Measurements from ENCODE around the gene NR3C2. TPM values are rescaled to one million over a fixed set of nuclear protein-coding genes. Genes with fewer than 3 reads are reported as not detected.
A peak's percentile ranks its signal among the peaks of the same experiment; 100 is the strongest.

NR3C2 gene
- total and polyA plus RNA-seq, 8 donors, result 2.0 to 36.4 (median 16.9) TPM

DNA sequence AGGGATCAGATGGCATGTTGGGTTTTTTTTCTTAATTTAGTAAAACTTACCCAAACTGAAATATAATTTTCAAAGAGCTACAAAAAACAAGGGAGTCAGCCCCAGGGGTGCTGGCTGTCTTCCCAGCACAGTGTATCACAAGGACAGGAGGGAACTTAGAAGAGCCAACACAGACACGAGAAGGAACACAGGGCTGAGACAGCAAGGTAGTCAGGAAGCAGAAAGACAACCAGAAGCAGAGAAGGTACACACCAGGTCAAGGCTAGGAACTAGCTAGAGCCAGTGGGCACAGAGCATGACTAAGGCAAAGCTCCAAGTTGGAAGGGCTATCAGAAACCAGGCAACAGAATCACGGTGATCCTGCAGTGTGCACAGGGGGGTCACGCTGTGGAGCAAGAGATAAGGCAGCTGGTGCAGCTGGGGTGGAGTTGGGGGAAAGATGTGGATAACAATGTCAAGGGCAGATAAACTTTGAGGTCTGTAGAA, 168.7 kb downstream of the NR3C2 start:
- Histone ChIP-seq H3K27ac (peak overlapping the region in 3 of 5 donors; percentile 2 to 40 (median 35)), H3K4me3 (no peak overlapping the region), H3K4me1 (peaks cover 0 to 44% (median 21%) of the 10 kb centered on the region in 4 donors), H3K36me3 (no peaks in the 10 kb centered on the region), H3K27me3 (no peaks in the 10 kb centered on the region), H3K9me3 (no peaks in the 10 kb centered on the region)
- 15 to 37% (median 19%) methylated on average over 3 of the region's 3 CpGs for WGBS, 5 donors
- intact Hi-C loops (cut with DNase I; ENCODE audit: low total_unique reads), result no loop called here
- TF ChIP-seq POLR2AphosphoS5 (IDR thresholded peaks at IDR 0.05) (peak; percentile 18 to 60 (median 58)), POLR2A (IDR thresholded peaks at IDR 0.05) (no peak), EP300 (IDR thresholded peaks at IDR 0.05) (no peak)
- DNase-seq, result peak; percentile 57 to 72

DNA sequence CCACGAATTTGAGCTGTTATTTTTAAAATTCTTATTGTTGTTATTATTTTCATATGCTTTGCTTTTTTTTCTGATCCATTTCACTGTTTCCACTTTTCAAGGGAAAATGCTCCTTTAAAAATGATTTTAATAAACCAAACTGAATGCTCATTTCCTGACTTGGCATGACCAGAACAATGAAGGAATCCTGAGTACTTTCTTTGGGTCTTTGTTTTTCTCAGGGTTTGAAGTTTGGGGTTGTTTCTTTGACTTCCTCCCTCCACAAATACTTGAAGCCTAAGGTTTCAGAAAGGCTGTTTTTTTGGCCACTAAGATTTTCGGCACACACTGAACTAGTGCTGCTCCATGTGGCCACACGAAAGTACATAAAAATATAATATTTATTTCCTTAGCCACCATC, 171.0 kb downstream of the NR3C2 start:
- no peaks in the 10 kb centered on the region for H3K27me3 ChIP-seq
- H3K4me1 ChIP-seq, result peaks cover 0 to 44% (median 21%) of the 10 kb centered on the region in 4 donors
- intact Hi-C loops (cut with DNase I; ENCODE audit: low total_unique reads), result no loop called here
- 82 to 89% (median 87%) methylated on average over 3 of the region's 3 CpGs for WGBS, 5 donors
- H3K36me3 ChIP-seq, result no peaks in the 10 kb centered on the region
- H3K4me3 ChIP-seq, result no peak overlapping the region
- TF ChIP-seq POLR2AphosphoS5 (IDR thresholded peaks at IDR 0.05) (no peak), EP300 (IDR thresholded peaks at IDR 0.05) (no peak), POLR2A (IDR thresholded peaks at IDR 0.05) (no peak)
- TF ChIP-seq, protein P1, sequence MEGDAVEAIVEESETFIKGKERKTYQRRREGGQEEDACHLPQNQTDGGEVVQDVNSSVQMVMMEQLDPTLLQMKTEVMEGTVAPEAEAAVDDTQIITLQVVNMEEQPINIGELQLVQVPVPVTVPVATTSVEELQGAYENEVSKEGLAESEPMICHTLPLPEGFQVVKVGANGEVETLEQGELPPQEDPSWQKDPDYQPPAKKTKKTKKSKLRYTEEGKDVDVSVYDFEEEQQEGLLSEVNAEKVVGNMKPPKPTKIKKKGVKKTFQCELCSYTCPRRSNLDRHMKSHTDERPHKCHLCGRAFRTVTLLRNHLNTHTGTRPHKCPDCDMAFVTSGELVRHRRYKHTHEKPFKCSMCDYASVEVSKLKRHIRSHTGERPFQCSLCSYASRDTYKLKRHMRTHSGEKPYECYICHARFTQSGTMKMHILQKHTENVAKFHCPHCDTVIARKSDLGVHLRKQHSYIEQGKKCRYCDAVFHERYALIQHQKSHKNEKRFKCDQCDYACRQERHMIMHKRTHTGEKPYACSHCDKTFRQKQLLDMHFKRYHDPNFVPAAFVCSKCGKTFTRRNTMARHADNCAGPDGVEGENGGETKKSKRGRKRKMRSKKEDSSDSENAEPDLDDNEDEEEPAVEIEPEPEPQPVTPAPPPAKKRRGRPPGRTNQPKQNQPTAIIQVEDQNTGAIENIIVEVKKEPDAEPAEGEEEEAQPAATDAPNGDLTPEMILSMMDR (IDR thresholded peaks at IDR 0.05), result no peak
- DNase-seq, result no peak
- no peak overlapping the region for H3K27ac ChIP-seq
- no peaks in the 10 kb centered on the region for H3K9me3 ChIP-seq

DNA sequence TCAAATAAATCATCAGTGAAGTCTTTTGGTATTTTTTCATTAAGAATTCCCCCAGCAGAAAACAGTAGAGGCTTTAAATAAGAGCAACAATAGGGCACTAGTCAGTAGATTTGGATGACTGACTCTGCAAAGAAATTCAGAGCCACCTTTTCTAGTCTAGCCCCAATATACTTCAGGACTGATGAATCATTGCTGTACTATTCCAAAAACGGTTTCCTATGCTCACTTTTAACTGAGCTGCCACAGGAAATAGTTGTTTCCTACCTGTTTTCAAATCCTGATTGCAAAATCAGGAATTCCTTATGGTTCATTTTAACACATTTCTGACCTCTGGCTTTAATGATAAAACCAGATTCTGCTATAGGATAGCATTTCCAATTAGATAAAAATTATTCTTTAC, 171.6 kb downstream of the NR3C2 start:
- H3K27me3 ChIP-seq, result no peaks in the 10 kb centered on the region
- WGBS, 5 donors, result 13 to 35% (median 32%) methylated on average over 1 of the region's 1 CpG
- TF ChIP-seq POLR2AphosphoS5 (IDR thresholded peaks at IDR 0.05) (no peak), POLR2A (IDR thresholded peaks at IDR 0.05) (no peak), EP300 (IDR thresholded peaks at IDR 0.05) (no peak)
- TF ChIP-seq, protein P1 (IDR thresholded peaks at IDR 0.05), result no peak
- H3K27ac ChIP-seq, result no peak overlapping the region
- no peaks in the 10 kb centered on the region for H3K9me3 ChIP-seq
- intact Hi-C loops (cut with DNase I; ENCODE audit: low total_unique reads), result no loop called here
- DNase-seq, result no peak
- H3K4me3 ChIP-seq, result no peak overlapping the region
- H3K36me3 ChIP-seq, result no peaks in the 10 kb centered on the region
- peaks cover 0 to 43% (median 20%) of the 10 kb centered on the region in 4 donors for H3K4me1 ChIP-seq

DNA sequence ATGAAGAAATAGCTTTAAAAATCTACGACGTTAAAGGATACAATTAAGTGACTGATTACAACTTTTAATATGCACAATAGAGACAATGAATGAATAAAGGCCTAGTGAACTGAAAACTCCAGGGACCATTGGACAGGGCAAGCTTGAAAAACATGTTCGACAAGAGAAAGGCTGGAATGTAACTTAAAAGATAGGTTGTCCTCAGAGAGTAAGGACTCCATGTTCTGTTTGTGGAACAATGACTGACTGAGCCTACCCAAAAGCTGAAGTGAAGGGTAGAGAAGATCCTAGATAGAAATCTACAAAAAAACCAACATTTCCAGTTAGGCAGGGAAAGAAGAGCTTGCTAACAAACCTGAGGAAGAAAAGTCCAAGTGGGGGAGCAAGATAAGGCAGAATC, 173.4 kb downstream of the NR3C2 start:
- no peaks in the 10 kb centered on the region for H3K9me3 ChIP-seq
- WGBS, 5 donors, result 85 to 91% (median 89%) methylated on average over 3 of the region's 3 CpGs
- no peaks in the 10 kb centered on the region for H3K36me3 ChIP-seq
- H3K4me3 ChIP-seq, result no peak overlapping the region
- intact Hi-C loops (cut with DNase I; ENCODE audit: low total_unique reads), result no loop called here
- DNase-seq, result no peak
- TF ChIP-seq, protein P1 (IDR thresholded peaks at IDR 0.05), result no peak
- TF ChIP-seq EP300 (IDR thresholded peaks at IDR 0.05), result no peak
- TF ChIP-seq POLR2AphosphoS5 (IDR thresholded peaks at IDR 0.05), result no peak
- no peak for TF ChIP-seq POLR2A (IDR thresholded peaks at IDR 0.05)
- peaks cover 0 to 25% (median 6%) of the 10 kb centered on the region in 4 donors for H3K4me1 ChIP-seq
- no peak overlapping the region for H3K27ac ChIP-seq
- no peaks in the 10 kb centered on the region for H3K27me3 ChIP-seq

DNA sequence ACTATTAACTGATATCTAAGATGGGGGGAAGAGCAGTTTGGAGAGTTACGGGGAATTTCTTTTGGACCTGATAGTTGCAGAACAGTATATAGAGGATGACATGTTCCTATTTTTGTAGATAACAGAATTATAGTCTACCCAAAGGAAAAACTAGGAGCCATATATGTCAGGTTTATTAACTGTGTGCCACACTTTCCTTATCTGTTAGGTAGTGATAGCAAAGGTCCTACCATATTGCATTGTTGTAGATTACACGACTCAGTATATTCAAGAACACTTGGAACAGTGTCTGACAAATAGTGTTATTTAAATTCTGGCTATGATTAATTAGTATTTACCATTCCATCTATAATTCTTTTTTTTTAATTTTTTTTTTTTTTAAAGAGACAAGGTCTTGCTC, 175.3 kb downstream of the NR3C2 start:
- DNase-seq, result no peak
- Histone ChIP-seq H3K9me3 (no peaks in the 10 kb centered on the region), H3K27ac (no peak overlapping the region), H3K36me3 (no peaks in the 10 kb centered on the region), H3K4me1 (peaks cover 0 to 13% (median under 1%) of the 10 kb centered on the region in 4 donors), H3K27me3 (no peaks in the 10 kb centered on the region), H3K4me3 (no peak overlapping the region)
- TF ChIP-seq POLR2AphosphoS5 (IDR thresholded peaks at IDR 0.05) (no peak), EP300 (IDR thresholded peaks at IDR 0.05) (no peak), POLR2A (IDR thresholded peaks at IDR 0.05) (no peak)
- TF ChIP-seq, protein P1 (IDR thresholded peaks at IDR 0.05), result no peak
- intact Hi-C loops (cut with DNase I; ENCODE audit: low total_unique reads), result no loop called here
- 45 to 62% (median 57%) methylated on average over 2 of the region's 2 CpGs for WGBS, 5 donors

Measured in stomach (tissue), 9 donors.